GM23248 (cell line): ENCODE data around the gene B3GNT2.

Source experiments
- EZH2 ChIP-seq: fragments of 200-600 bp; sonication (generic); IDR thresholded peaks from 2 replicates; pipeline ENCODE4 v1.6.1; 2018; ENCODE audit warnings: antibody characterized with exemption, mild to moderate bottlenecking; ENCODE audit not compliant: insufficient read depth, poor library complexity, severe bottlenecking
- EZH2phosphoT487 ChIP-seq: fragments of 200-600 bp; sonication (generic); IDR thresholded peaks from 2 replicates; pipeline ENCODE4 v1.6.1; 2018; ENCODE audit warnings: antibody characterized with exemption, moderate library complexity, mild to moderate bottlenecking, low read depth; ENCODE audit not compliant: insufficient read depth

DNA sequence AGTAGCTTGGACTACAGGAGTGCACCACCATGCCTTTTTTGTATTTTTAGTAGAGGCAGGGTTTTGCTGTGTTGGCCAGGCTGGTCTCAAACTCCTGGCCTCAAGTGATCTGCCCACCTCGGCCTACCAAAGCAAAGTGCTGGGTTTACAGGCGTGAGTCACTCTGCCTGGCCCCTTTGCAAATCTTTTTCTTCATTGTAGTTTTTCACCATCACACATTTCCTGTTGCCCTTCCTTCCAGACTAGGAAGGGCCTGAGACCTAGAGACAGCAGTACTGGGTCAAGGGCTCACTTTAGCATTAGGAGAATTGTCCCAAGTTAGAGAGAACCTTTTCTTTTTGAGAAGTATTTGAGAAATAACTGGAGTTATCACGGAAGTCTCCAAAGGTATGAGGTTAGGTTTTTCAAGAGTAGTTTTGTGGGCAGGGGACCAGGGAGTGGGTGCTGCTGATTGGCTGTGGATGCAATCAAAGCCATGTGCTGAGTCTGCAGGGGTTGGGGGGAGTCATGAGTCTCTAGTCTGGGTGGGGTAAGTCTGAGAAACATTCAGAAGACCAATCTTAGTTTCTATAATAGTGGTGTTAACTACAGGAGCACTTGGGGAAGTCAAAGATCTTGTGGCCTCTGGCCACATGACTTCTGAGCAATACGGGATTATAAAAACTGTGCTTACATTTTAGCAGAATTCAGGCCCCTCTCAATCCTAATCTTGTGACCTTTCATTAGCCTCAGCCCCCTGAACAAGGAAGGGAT, 23.7 kb downstream of the B3GNT2 start:
- TF ChIP-seq EZH2 (no peak), EZH2phosphoT487 (no peak)
